HG03575 (cell line): Measurements from ENCODE around the gene DCTD.

Source experiments
- ATAC-seq: cut with Tn5 transposase; IDR thresholded peaks from one replicate; pipeline ENCODE4 v1.9.1; 2021; ENCODE audit not compliant: unreplicated experiment, insufficient number of reproducible peaks, low FRiP score; ENCODE audit errors: extremely low read depth

Gene DCTD

GRCh38 chr4:182876427-182876826 lies 40.8 kb downstream of the DCTD start:
- no peak for ATAC-seq

DNA sequence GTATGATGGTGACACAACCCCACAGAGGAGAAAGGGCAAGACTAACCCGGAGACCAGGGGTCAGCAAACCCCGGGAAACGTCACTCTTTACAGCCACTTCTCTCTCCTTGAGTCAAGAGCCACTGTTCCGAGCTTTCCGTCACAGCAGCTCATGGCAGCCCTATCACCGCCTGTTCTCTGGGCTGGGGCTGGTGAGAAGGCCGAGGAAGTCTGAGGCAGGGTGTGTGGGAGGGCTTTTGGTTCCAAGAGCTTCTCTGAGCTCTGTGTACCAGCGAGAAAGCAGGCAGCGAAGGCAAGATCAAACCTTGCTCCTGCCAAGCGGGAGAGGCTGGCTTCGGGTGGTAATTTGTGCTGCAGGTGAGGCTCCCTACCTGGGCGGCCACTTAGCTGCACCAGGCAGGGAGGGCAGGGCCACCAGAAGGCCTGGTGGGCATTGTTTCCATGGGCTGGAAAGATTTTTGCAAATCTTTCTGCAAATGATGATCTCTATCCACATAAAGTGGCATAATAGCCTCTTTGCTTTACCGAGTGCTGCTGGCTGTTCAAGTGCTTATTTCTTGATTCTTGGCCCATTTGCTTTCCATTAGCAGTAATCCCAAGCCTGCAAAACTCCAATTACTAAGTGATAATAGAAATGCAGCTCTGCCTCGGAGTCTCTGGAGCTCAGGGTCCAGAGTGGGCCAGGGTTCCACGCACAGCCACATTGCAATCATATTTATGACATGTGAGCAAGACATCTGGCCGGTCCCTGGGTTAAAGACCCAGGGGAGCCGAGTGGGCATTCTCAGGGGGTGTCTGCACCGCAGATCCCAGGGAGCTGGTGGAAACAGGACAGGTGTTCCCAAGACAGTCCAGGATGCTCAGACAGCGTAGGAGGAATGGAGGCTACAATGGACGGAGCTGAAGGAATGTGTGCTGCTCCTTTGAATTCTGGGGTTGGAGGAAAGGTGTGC lies 41.5 kb downstream of the DCTD start:
- no peak for ATAC-seq

- no peak for ATAC-seq
Observed at GRCh38 chr4:182874797-182875345, 42.3 kb downstream of the DCTD start.

DNA sequence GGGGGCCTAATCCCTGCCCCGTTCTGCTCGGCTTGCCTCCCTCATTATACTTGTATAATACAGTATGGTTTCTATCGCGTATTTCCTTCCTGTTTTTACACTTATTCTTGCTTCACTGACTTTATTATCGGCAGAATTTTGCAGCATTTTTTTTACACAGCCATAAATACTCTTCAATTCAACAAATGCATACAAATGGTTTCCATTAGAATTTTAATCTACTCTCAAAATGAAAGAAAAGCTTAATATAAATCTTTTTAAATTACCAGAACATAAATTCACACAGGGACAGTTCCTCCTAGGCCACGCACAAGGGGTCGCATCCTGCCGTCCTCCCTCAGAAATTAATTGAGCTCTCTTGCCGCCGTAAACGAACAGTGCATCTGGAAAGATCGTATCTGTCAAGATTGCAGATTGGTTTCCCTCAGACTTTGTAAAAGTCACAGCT lies 42.9 kb downstream of the DCTD start:
- ATAC-seq = no peak

GRCh38 chr4:182873726-182874125 lies 43.5 kb downstream of the DCTD start:
- no peak for ATAC-seq

GRCh38 chr4:182873289-182873688 lies 43.9 kb downstream of the DCTD start:
- no peak for ATAC-seq

DNA sequence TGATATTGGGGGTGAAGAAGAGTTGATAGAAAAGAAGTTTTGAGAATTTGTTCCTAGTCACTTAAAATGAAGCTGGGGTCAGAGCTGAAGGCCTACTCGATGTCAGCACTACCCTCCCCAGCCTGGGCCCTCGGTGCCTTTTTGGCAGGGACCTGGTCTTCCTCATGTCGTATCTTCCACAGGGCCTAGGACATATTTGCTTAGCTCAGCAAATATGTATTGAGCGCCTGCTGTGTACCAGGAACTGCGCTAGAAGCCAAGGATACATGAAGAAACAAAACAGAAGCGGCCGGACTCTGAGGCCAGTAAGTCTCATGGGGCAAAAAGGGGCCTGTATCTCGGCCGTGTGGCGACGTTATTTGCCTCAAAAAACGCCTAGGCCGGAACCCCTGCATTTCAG lies 44.3 kb downstream of the DCTD start:
- ATAC-seq = no peak

DNA sequence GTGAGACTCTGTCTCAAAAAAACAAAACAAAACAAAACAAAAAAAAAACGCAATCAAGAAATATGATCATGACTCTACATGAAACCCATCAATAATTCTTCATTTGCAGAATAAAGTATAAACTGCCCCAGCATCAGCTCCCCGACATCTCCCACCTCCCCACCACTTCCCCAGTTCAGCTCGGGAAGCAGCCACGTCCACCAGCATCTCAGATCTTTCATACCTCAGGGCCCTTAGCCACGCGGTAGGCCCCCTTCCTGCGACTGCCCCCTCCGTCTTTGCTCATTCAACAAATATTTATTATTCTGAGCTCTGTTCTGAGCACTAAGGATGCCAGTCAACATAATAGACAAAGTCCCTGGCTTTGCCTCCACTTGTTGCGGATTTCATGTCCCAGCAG lies 45.6 kb downstream of the DCTD start:
- ATAC-seq = no peak

- ATAC-seq = no peak
Observed at GRCh38 chr4:182869697-182870096, 47.5 kb downstream of the DCTD start.

- ATAC-seq = no peak
Observed at GRCh38 chr4:182866746-182867145, 50.4 kb downstream of the DCTD start.

DNA sequence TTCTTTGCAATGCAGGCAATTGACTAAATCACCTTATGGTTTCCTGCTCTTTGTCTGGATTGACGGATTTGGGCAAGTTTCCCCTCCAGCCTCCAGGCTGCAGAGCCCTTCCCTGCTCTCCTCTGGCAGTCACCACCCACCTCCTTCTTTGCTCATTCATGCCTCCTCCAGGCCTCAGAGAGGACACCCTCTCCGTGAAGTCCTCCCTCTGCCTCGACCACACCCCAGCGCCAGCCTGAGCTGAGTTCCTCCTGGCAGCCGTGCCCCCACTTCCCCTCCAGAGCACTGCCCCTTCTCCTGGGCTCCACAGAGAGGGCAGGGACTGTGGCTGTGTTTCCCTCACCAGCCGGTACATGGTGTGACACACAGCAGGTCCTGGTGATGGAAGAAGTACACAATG lies 53.7 kb downstream of the DCTD start:
- no peak for ATAC-seq

DNA sequence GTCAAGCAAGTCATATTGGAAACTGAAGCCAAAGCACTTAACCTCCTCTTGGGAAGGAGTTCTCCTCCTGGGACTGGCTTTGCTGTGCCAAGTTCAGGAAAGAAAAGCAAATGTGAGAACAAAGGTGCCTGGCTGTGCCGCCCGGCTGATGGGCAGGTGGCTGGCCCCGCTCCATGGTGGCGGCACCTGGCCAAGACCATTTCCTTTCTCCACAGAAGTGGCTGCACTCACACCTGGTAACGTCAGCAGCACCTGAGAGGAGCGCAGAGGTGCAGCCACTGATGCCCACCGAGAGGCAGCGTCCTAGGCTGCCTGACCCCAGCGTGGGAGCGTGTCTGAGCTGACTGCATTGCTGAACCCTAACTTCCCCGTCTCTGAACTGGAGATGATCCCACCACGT lies 54.3 kb downstream of the DCTD start:
- no peak for ATAC-seq

- no peak for ATAC-seq
Observed at GRCh38 chr4:182862141-182862875, 54.9 kb downstream of the DCTD start.

- ATAC-seq = no peak
Observed at GRCh38 chr4:182861346-182861745, 55.8 kb downstream of the DCTD start.

DNA sequence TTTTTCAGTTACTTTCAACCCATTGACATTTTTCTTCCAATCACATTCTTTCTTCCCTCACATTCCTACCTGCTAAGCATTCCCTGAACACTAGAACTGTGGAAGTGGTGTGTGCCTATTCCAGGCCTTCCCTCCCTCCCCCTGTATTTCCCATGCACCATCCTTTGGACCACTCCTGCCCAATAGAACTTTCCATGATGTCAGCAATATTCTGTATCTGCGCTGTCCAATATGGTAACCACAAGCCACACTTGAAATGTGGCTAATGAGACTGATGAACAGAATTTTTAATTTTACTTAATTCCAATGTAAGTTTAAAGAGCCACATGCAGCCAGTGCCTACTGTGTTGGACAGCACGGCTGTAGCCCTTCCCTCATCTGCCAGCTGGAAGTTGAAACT lies 57.5 kb downstream of the DCTD start:
- no peak for ATAC-seq

DNA sequence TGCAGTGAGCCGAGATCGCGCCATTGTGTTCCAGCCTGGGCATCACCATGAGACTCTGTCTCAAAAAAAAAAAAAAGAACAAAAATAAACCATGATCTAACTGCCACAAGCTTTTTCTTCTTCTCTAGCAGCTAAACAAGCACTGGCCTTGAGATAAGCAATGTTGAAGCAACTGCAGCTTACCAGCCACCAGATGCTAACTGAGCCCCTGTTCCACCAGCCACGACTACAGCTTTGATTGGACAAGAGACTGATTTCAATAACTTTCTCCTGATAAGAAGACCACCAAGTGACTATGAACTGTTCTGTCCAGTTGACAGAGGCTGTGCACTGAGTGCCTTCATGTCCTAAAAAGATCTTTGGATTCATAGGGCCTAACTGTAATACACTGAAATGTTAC lies 58.5 kb downstream of the DCTD start:
- ATAC-seq = no peak

GRCh38 chr4:182856862-182857261 lies 60.3 kb downstream of the DCTD start:
- ATAC-seq = no peak

GRCh38 chr4:182855877-182856276 lies 61.3 kb downstream of the DCTD start:
- no peak for ATAC-seq

DNA sequence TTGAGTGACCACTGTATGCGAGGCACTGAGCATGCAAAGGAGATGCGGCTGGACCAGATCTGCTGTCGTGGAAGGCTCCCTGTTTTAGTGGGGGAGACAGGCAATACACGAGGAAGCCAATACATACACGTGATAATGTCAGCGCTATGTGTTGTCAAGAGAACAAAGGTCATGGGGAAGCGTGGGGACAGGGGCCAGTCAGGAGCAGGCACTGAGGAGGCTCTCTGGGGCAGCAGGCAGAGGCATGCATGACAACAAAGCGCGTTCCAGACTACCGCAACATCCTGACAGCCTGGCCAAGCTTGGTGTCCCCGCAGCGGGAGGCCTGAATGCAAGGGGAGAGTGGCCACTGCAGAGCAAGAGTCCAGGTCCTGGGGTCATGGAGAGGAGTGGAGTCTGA lies 61.9 kb downstream of the DCTD start:
- ATAC-seq = no peak

DNA sequence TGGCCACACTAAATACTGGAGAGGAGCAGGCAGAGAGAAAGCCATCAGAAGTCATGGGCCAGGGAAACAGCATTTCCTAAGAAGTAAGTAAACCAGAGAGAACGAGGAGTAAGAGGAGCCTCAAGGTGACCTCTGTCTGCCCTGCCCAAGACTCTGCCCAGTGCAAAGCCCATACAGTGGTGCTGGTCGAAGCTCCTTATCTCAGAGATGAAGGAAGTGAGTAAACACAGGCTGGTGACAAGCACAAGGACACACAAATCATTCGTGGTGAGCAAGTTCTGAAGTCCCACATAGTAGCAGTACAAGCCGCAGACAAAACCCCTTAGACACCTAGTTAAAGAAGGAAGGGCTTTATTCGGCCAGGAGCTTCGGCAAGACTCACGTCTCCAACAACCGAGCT lies 62.7 kb downstream of the DCTD start:
- ATAC-seq = no peak
